OCI-LY7 (cell line): ENCODE results near the gene LRPAP1.
"Not testable (repeated sequence)": the region's sequence is repeated elsewhere in the genome, so short reads cannot be mapped to it uniquely, and the experiment has no call there.

ENCODE experiments used
- CTCF ChIP-seq: fragments of 200-600 bp; sonication (generic); conservative IDR thresholded peaks from 2 replicates; pipeline ENCODE4 v1.5.1; 2014; ENCODE audit warnings: mild to moderate bottlenecking, antibody characterized with exemption, low read length, moderate library complexity, mixed read lengths
- EZH2phosphoT487 ChIP-seq: fragments of 200-600 bp; sonication (generic); IDR thresholded peaks from 2 replicates; pipeline ENCODE4 v1.6.1; 2018; ENCODE audit warnings: low read depth, borderline replicate concordance, mild to moderate bottlenecking, mixed run types, antibody characterized with exemption, low read length, moderate library complexity, mixed read lengths

DNA sequence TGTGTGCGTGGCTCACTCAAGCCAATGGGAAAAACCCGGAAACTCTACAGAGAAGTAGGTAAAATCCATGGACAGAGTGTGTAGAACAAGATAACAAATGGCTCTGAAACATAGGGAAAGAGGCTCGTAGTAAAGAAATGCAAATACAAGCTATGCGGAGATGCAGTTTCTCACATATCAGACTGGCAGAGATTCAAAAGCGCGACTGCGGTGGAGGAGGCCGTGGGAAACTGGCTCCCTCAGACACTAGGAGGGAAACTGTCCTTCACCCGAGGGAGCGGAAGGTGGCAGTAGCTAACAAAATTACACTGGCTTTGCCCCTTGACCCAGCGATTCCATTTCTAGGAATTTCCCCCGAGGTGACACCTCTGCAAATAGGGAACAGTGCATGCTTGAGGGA, 34.1 kb upstream of the LRPAP1 start:
- TF ChIP-seq CTCF, EZH2phosphoT487: not testable (repeated sequence)
